H1 (cell line): ENCODE results near the gene ZNF556. TPM values are rescaled to one million over a fixed set of nuclear protein-coding genes. Genes with fewer than 3 reads are reported as not detected.

Experiments used
- CHD7 ChIP-seq: fragments of 300-600 bp; sonication (generic); IDR thresholded peaks from 2 replicates; pipeline ENCODE4 v1.7.1; 2012; ENCODE audit warnings: low read length, moderate library complexity, mild to moderate bottlenecking, inconsistent platforms; ENCODE audit not compliant: insufficient replicate concordance
- FOSL1 ChIP-seq: IDR thresholded peaks from 2 replicates; pipeline ENCODE4 v1.6.1; 2011; ENCODE audit warnings: mild to moderate bottlenecking, low read depth, low read length, moderate library complexity; ENCODE audit not compliant: insufficient read depth
- GTF2F1 ChIP-seq: IDR thresholded peaks from 2 replicates; pipeline ENCODE4 v1.6.1; 2012; ENCODE audit warnings: low read depth, low read length, improper control_type of control experiment, borderline replicate concordance
- HDAC2 ChIP-seq, 2 experiments: fragments of 300-600 bp in 1 of 2; sonication (generic) in 1 of 2; IDR thresholded peaks; 2 replicates each; pipeline ENCODE4 v1.6.1; 2011 to 2012; ENCODE audit warnings: low read depth in 2 of 2, low read length in 2 of 2, mild to moderate bottlenecking in 2 of 2, moderate library complexity in 2 of 2, borderline replicate concordance in 1 of 2, inconsistent platforms in 1 of 2
- NRF1 ChIP-seq: IDR thresholded peaks from 2 replicates; pipeline ENCODE4 v1.6.1; 2011; ENCODE audit warnings: mild to moderate bottlenecking, low read depth, low read length, improper control_type of control experiment
- RXRA ChIP-seq: IDR thresholded peaks from 2 replicates; pipeline ENCODE4 v1.6.1; 2011; ENCODE audit warnings: low read depth, mild to moderate bottlenecking, low read length, moderate library complexity; ENCODE audit not compliant: insufficient read depth
- SP4 ChIP-seq: IDR thresholded peaks from 2 replicates; pipeline ENCODE4 v1.6.1; 2012; ENCODE audit warnings: low read length, inconsistent platforms
- TAF1 ChIP-seq: IDR thresholded peaks from 2 replicates; pipeline ENCODE4 v1.6.1; 2011; ENCODE audit warnings: mild to moderate bottlenecking, low read depth, low read length
- TAF7 ChIP-seq: optimal IDR thresholded peaks from 2 replicates; pipeline ENCODE3; 2011; ENCODE audit warnings: low read depth, mild to moderate bottlenecking, inconsistent platforms, low read length, moderate library complexity, borderline replicate concordance
- TBP ChIP-seq: IDR thresholded peaks from 2 replicates; pipeline ENCODE4 v1.6.1; 2011; ENCODE audit warnings: low read depth, low read length, improper control_type of control experiment
- polyA plus RNA-seq, 7 experiments: library from polyadenylated mRNA; depleted of rRNA in 3 of 7; stranded (reverse) in 5 of 7; unstranded in 2 of 7; fragments of >200 nt in 5 of 7; fragments of 200-250 nt in 2 of 7; gene quantifications; 1 replicate in 5 of 7; 2 replicates in 1 of 7; 4 replicates in 1 of 7; pipeline versions ENCODE4 v1.2.1 to v1.2.3, GENCODE V29; 2011 to 2013; ENCODE audit warnings: missing spikeins in 2 of 7, mixed read lengths in 2 of 7
- total RNA-seq: library from RNA; stranded (reverse); fragmentation: NEBNext Ultra II Directional; extraction: Animal tissue kit (Norgen Biotek cat#: 25700); gene quantifications from 2 replicates; pipeline ENCODE4 v1.2.1, GENCODE V29; 2021

ZNF556 gene
- total and polyA plus RNA-seq, 2 of the 8 experiments (the other 6 are each of a cell fraction or from before 2014, with no cell fraction given): not detected

DNA sequence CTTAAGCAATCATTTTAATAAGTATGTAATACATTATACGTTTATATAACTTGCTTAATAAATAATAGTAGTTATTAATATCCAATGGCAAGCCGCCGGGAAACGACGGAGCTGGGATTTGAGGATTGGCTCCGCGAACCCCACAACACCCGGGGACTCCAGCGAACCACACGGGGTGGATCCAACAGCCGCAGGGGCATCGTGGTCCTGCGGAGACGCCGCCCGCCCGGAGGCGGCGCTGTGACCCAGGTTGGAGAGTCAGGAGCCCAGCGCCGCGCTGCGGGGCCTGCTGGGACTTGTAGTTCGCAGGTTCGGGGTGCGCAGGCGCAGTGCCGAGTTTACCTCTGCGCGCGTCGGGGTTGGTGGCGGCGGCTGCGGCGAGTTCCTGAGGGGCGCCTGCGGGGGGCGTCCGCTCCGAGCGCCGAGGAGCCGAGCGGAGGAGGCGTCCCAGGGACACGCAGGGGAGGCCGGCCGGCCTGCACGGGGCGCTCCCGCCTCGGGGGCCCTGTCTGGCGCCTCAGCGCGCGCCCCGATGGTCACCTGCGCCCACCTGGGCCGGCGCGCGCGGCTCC is 47.5 kb upstream of the ZNF556 start, which contains the start of gene ZNF554 (continued):
- TF ChIP-seq GTF2F1 (no peak), HDAC2 (IDR thresholded peaks at IDR 0.05; ENCODE audit: borderline replicate concordance in 1 of 2, low read depth in 2 of 2, low read length in 2 of 2) (peak in 1 of 2 experiments; percentile 92; a peak in 1 of 4 replicates), RXRA (0 out of 2 replicates have a peak, but pooled peaks have one; percentile 61), NRF1 (peak; percentile 87), FOSL1 (no peak), SP4 (no peak; the same call in 1 of the 2 replicates), TAF1 (peak; percentile 50; the same call in 1 of the 2 replicates), CHD7 (no peak), TBP (peak; percentile 50; the same call in 1 of the 2 replicates), TAF7 (peak; percentile 33)
